ENCODE measurements around the gene MRGPRD.

DNA sequence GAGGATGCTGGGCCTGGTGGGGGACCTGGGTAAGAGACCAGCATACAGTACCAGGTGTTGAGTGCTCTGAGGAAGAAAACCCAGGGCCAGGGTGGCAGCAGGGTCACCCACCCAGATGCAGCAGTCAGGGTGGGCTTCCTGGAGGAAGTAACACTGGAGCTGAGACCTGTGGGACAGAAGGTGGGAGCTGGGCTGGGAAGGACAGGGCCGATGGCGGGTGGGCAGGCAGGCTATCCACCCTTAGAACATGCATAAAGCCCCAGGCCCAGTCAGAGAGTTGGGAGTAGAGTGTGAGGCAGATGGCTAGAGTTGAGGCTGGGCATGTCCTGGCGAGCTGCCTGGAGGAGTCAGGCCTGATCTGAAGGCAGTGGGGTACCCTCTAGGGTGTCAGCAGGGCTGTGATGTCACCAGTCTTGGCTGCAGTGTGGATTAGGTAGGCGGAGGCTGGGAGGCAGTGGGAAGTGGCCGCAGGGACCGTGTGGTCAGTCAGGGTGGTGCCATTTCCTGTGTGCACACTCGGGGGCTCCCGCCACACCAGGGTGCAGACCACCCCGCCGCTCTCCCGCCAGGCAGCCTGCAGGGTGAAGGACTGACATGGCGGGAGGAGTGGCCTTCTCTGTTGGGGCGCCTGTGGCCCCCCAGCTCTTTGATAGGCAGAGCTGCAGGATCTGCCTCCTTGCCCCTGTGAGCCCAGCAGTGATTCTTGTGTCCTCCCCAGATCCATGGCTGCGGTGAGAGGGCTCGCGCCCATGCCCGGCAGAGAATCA lies 41.8 kb downstream of the MRGPRD start:
- TF ChIP-seq EZH2 (IDR thresholded peaks at IDR 0.05; ENCODE audit: low read depth, unreplicated experiment) (no peak), POLR2AphosphoS5 (IDR thresholded peaks at IDR 0.05; ENCODE audit: low read depth) (no peak)
- TF ChIP-seq, protein P1, sequence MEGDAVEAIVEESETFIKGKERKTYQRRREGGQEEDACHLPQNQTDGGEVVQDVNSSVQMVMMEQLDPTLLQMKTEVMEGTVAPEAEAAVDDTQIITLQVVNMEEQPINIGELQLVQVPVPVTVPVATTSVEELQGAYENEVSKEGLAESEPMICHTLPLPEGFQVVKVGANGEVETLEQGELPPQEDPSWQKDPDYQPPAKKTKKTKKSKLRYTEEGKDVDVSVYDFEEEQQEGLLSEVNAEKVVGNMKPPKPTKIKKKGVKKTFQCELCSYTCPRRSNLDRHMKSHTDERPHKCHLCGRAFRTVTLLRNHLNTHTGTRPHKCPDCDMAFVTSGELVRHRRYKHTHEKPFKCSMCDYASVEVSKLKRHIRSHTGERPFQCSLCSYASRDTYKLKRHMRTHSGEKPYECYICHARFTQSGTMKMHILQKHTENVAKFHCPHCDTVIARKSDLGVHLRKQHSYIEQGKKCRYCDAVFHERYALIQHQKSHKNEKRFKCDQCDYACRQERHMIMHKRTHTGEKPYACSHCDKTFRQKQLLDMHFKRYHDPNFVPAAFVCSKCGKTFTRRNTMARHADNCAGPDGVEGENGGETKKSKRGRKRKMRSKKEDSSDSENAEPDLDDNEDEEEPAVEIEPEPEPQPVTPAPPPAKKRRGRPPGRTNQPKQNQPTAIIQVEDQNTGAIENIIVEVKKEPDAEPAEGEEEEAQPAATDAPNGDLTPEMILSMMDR (conservative IDR thresholded peaks at IDR 0.05; ENCODE audit: low read depth in 2 of 2) = no peak
- TF ChIP-seq, protein P2, sequence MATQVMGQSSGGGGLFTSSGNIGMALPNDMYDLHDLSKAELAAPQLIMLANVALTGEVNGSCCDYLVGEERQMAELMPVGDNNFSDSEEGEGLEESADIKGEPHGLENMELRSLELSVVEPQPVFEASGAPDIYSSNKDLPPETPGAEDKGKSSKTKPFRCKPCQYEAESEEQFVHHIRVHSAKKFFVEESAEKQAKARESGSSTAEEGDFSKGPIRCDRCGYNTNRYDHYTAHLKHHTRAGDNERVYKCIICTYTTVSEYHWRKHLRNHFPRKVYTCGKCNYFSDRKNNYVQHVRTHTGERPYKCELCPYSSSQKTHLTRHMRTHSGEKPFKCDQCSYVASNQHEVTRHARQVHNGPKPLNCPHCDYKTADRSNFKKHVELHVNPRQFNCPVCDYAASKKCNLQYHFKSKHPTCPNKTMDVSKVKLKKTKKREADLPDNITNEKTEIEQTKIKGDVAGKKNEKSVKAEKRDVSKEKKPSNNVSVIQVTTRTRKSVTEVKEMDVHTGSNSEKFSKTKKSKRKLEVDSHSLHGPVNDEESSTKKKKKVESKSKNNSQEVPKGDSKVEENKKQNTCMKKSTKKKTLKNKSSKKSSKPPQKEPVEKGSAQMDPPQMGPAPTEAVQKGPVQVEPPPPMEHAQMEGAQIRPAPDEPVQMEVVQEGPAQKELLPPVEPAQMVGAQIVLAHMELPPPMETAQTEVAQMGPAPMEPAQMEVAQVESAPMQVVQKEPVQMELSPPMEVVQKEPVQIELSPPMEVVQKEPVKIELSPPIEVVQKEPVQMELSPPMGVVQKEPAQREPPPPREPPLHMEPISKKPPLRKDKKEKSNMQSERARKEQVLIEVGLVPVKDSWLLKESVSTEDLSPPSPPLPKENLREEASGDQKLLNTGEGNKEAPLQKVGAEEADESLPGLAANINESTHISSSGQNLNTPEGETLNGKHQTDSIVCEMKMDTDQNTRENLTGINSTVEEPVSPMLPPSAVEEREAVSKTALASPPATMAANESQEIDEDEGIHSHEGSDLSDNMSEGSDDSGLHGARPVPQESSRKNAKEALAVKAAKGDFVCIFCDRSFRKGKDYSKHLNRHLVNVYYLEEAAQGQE (IDR thresholded peaks at IDR 0.05; ENCODE audit: unreplicated experiment) = no peak

Data from GM23338 (cell line).